K562 (cell line): ENCODE measurements around the gene GJA8. TPM values are rescaled to one million over a fixed set of nuclear protein-coding genes. Genes with fewer than 3 reads are reported as not detected.

Experiments used
- GABPA ChIP-seq: fragments of 200-800 bp; sonication (Bioruptor generic); conservative IDR thresholded peaks from 2 replicates; pipeline ENCODE4 v1.6.1; 2016; ENCODE audit warnings: low read depth, missing genetic modification characterization, missing compliant biosample characterization
- HNRNPUL1 ChIP-seq: fragments of 200-400 bp; formaldehyde crosslinking; IDR thresholded peaks from 2 replicates; pipeline ENCODE4 v1.6.1; 2017; ENCODE audit warnings: low read length
- NFE2 ChIP-seq: IDR thresholded peaks from 2 replicates; pipeline ENCODE4 v1.6.1; 2014; ENCODE audit warnings: antibody characterized with exemption, low read depth
- ZBTB1 ChIP-seq: sonication (generic); formaldehyde crosslinking; IDR thresholded peaks from 2 replicates; pipeline ENCODE4 v1.8.1; 2023; ENCODE audit warnings: missing genetic modification reagents, low read depth, mild to moderate bottlenecking, borderline replicate concordance
- ZBTB17 ChIP-seq: fragments of 450-650 bp; formaldehyde crosslinking; IDR thresholded peaks from 2 replicates; pipeline ENCODE4 v1.4.0; 2020; ENCODE audit warnings: mild to moderate bottlenecking
- ZNF263 ChIP-seq: sonication (generic); formaldehyde crosslinking; IDR thresholded peaks from 2 replicates; pipeline ENCODE4 v1.8.0; 2022; ENCODE audit warnings: mild to moderate bottlenecking, missing genetic modification reagents, borderline replicate concordance
- ZNF764 ChIP-seq: fragments of 250-450 bp; sonication (Bioruptor Pico); IDR thresholded peaks from 2 replicates; pipeline ENCODE4 v1.4.0; 2020; ENCODE audit warnings: low read depth, mild to moderate bottlenecking, moderate library complexity
- polyA plus RNA-seq, 8 experiments: library from polyadenylated mRNA; depleted of rRNA in 4 of 8; stranded (reverse) in 5 of 8; unstranded in 3 of 8; fragments of >200 nt; fragmentation: Nextera tagmentation in 2 of 8; fragmentation: Illumina TruSeq in 1 of 8; extraction: Ambion mirVana in 2 of 8; extraction: Trizol in 1 of 8; gene quantifications; 2 replicates each; pipeline versions ENCODE4 v1.2.1 to v1.2.3, GENCODE V29; 2011 to 2014; ENCODE audit warnings: inconsistent platforms in 1 of 8, missing spikeins in 1 of 8
- total RNA-seq, 7 experiments: library from RNA; depleted of rRNA in 6 of 7; stranded (reverse); fragments of >200 nt in 6 of 7; fragmentation: Illumina TruSeq in 2 of 7; extraction: Trizol in 2 of 7; gene quantifications; 2 replicates each; pipeline versions ENCODE4 v1.2.1 to v1.2.3, GENCODE V29; 2011 to 2021; ENCODE audit warnings: low replicate concordance in 1 of 7
- TF ChIP-seq, protein P1 (sequence below), 2 experiments: fragments of 450-650 bp in 1 of 2; sonication (generic) in 1 of 2; formaldehyde crosslinking in 1 of 2; IDR thresholded peaks; 2 replicates each; pipeline versions ENCODE4 v1.7.1 to v1.9.0; 2016 to 2022; ENCODE audit warnings: inconsistent platforms in 1 of 2, mild to moderate bottlenecking in 1 of 2, missing genetic modification reagents in 1 of 2

Gene GJA8
- total and polyA plus RNA-seq, 9 of the 15 experiments (the other 6 are each of a cell fraction or from before 2014, with no cell fraction given), result not detected

DNA sequence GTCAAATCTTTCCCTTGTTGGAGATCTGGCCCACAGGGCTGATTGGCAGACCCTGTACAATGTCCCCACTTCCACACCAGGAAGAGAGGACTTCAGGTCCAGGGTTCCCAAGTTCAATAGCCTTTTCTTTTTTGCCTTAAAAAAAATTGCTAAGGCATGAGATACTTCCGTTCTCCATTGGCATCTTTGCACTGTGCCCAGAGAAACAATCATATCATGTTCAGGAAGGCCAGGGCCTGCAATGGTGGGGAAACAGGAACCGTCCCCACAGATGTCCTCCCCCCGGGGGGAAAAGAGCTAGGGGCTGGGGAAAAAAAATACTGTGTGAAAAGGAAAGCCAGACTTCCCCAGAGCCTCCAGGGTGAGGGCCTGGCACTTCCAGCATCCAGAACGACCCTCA, 24.6 kb upstream of the GJA8 start (continued):
- TF ChIP-seq, protein P1, sequence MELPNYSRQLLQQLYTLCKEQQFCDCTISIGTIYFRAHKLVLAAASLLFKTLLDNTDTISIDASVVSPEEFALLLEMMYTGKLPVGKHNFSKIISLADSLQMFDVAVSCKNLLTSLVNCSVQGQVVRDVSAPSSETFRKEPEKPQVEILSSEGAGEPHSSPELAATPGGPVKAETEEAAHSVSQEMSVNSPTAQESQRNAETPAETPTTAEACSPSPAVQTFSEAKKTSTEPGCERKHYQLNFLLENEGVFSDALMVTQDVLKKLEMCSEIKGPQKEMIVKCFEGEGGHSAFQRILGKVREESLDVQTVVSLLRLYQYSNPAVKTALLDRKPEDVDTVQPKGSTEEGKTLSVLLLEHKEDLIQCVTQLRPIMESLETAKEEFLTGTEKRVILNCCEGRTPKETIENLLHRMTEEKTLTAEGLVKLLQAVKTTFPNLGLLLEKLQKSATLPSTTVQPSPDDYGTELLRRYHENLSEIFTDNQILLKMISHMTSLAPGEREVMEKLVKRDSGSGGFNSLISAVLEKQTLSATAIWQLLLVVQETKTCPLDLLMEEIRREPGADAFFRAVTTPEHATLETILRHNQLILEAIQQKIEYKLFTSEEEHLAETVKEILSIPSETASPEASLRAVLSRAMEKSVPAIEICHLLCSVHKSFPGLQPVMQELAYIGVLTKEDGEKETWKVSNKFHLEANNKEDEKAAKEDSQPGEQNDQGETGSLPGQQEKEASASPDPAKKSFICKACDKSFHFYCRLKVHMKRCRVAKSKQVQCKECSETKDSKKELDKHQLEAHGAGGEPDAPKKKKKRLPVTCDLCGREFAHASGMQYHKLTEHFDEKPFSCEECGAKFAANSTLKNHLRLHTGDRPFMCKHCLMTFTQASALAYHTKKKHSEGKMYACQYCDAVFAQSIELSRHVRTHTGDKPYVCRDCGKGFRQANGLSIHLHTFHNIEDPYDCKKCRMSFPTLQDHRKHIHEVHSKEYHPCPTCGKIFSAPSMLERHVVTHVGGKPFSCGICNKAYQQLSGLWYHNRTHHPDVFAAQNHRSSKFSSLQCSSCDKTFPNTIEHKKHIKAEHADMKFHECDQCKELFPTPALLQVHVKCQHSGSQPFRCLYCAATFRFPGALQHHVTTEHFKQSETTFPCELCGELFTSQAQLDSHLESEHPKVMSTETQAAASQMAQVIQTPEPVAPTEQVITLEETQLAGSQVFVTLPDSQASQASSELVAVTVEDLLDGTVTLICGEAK (IDR thresholded peaks at IDR 0.05), result no peak
- TF ChIP-seq, protein P1 (CRISPR knock-in tag; IDR thresholded peaks at IDR 0.05), result no peak
- TF ChIP-seq GABPA (tag), result no peak
- TF ChIP-seq ZBTB17 (CRISPR knock-in tag), result no peak
- no peak for TF ChIP-seq NFE2
- no peak for TF ChIP-seq ZNF263
- TF ChIP-seq ZBTB1 (CRISPR knock-in tag), result no peak
- no peak for TF ChIP-seq HNRNPUL1
- no peak for TF ChIP-seq ZNF764 (CRISPR knock-in tag)
